HepG2 (cell line): ENCODE results near the gene SEMA3G. TPM values are rescaled to one million over a fixed set of nuclear protein-coding genes. Genes with fewer than 3 reads are reported as not detected.

ENCODE experiments used
- ATAC-seq: fragments of 200-7000 bp; cut with Tn5 transposase; 3 replicates; pipeline ENCODE4 v1.9.1; 2020; ENCODE audit warnings: mild to moderate bottlenecking, moderate library complexity
- BruUV-seq: library from RNA; stranded (reverse); fragments of 400-500 nt; replicated peaks from 2 replicates; lab custom pipeline; 2021; lab: Mats Ljungman, UMichigan
- CTCF ChIA-PET: fragments of 300-600 bp; formaldehyde crosslinking; extraction: SDS; loops from one replicate; lab custom pipeline; 2021; ENCODE audit warnings: low total read pairs, inconsistent platforms, low intra/inter-chr PET ratio; lab: Yijun Ruan, JAX
- POLR2A ChIA-PET: fragments of 350-600 bp; sonication (Branson Sonifier 250); formaldehyde crosslinking; loops from one replicate; lab custom pipeline; 2020; ENCODE audit warnings: antibody characterized with exemption, inconsistent platforms; lab: Yijun Ruan, JAX
- DNase-seq: peaks from one replicate; pipeline ENCODE4 v3.0.0-alpha.2; 2015; ENCODE audit warnings: low spot score
- FAIRE-seq: peaks from 3 replicates; lab custom pipeline; 2011; peaks lifted over from hg19 to GRCh38; lab: Jason Lieb, UNC
- H2AFZ ChIP-seq: one replicate; pipeline ENCODE4 v1.6.1; 2011; ENCODE audit warnings: low read length, inconsistent platforms
- H3K27ac ChIP-seq: fragments of 300-600 bp; 3 replicates; pipeline ENCODE4 v1.8.0; 2011; ENCODE audit warnings: mixed run types, mild to moderate bottlenecking, mixed read lengths, low read length, inconsistent platforms; ENCODE audit not compliant: insufficient read depth; ENCODE audit errors: extremely low read length
- H3K27me3 ChIP-seq, 2 experiments: fragments of 200-600 bp in 1 of 2; 2 replicates in 1 of 2; 3 replicates in 1 of 2; pipeline versions ENCODE4 v1.6.0 to v1.8.0; 2011; ENCODE audit warnings: low read length in 2 of 2, mild to moderate bottlenecking in 2 of 2, moderate library complexity in 2 of 2, inconsistent platforms in 1 of 2; ENCODE audit not compliant: insufficient read depth in 2 of 2, control insufficient read depth in 1 of 2
- H3K36me3 ChIP-seq, 2 experiments: fragments of 200-600 bp in 1 of 2; replicated peaks in 1 of 2; 2 replicates in 1 of 2; 3 replicates in 1 of 2; pipeline versions ENCODE4 v1.5.1 to v1.8.0; 2011; ENCODE audit warnings: low read length in 2 of 2, inconsistent platforms in 1 of 2; ENCODE audit not compliant: insufficient read depth in 2 of 2, control insufficient read depth in 1 of 2
- H3K4me1 ChIP-seq: 2 replicates; pipeline ENCODE4 v1.5.1; 2012; ENCODE audit warnings: low read length, inconsistent platforms; ENCODE audit not compliant: insufficient read depth
- H3K4me2 ChIP-seq: 2 replicates; pipeline ENCODE4 v1.6.0; 2011; ENCODE audit warnings: low read depth, low read length, inconsistent platforms
- H3K4me3 ChIP-seq, 3 experiments: fragments of 200-600 bp in 1 of 3; sonication (generic), shearing (Covaris generic) in 1 of 3; replicated peaks in 1 of 3; 2 replicates each; pipeline ENCODE4 v1.5.1; 2011 to 2016; ENCODE audit warnings: low read length in 3 of 3, inconsistent platforms in 2 of 3, low read depth in 2 of 3, mild to moderate bottlenecking in 2 of 3, control low read depth in 1 of 3, mixed read lengths in 1 of 3; ENCODE audit not compliant: insufficient read depth in 1 of 3
- H3K79me2 ChIP-seq: one replicate; pipeline ENCODE4 v1.6.1; 2011; ENCODE audit warnings: low read length, inconsistent platforms; ENCODE audit not compliant: insufficient read depth
- H3K9ac ChIP-seq: 2 replicates; pipeline ENCODE4 v1.6.0; 2011; ENCODE audit warnings: mild to moderate bottlenecking, low read depth, low read length, inconsistent platforms; ENCODE audit not compliant: insufficient read depth
- H3K9me3 ChIP-seq: 2 replicates; pipeline ENCODE4 v1.5.1; 2012; ENCODE audit warnings: mild to moderate bottlenecking, low read length
- H4K20me1 ChIP-seq: 2 replicates; pipeline ENCODE4 v1.6.0; 2011; ENCODE audit warnings: inconsistent platforms, mild to moderate bottlenecking, low read length, moderate library complexity; ENCODE audit not compliant: insufficient read depth
- ARNTL ChIP-seq: sonication (generic); formaldehyde crosslinking; IDR thresholded peaks from 2 replicates; pipeline ENCODE4 v1.4.0; 2020; ENCODE audit warnings: mild to moderate bottlenecking, missing genetic modification reagents
- BATF2 ChIP-seq: sonication (generic); formaldehyde crosslinking; IDR thresholded peaks from 2 replicates; pipeline ENCODE4 v1.8.0; 2022; ENCODE audit warnings: mild to moderate bottlenecking, missing genetic modification reagents, moderate library complexity
- CHD2 ChIP-seq: IDR thresholded peaks from 2 replicates; pipeline ENCODE4 v1.6.1; 2011; ENCODE audit warnings: low read depth, low read length, improper control_type of control experiment
- GATAD1 ChIP-seq: IDR thresholded peaks from 2 replicates; pipeline ENCODE4 v1.6.1; 2016; ENCODE audit warnings: missing genetic modification reagents, missing compliant biosample characterization
- KLF12 ChIP-seq: sonication (generic); formaldehyde crosslinking; IDR thresholded peaks from 2 replicates; pipeline ENCODE4 v1.4.0; 2020; ENCODE audit warnings: missing genetic modification reagents, borderline replicate concordance
- KMT2B ChIP-seq: IDR thresholded peaks from 2 replicates; pipeline ENCODE4 v1.6.1; 2016; ENCODE audit warnings: missing genetic modification reagents, missing compliant biosample characterization
- NFRKB ChIP-seq: fragments of 450-650 bp; IDR thresholded peaks from 2 replicates; pipeline ENCODE4 v1.6.1; 2017
- PHF21A ChIP-seq: sonication (generic); formaldehyde crosslinking; IDR thresholded peaks from 2 replicates; pipeline ENCODE4 v1.5.0; 2020; ENCODE audit warnings: mild to moderate bottlenecking, missing genetic modification reagents
- TBX3 ChIP-seq: fragments of 450-650 bp; IDR thresholded peaks from 2 replicates; pipeline ENCODE4 v1.6.1; 2017; ENCODE audit warnings: antibody characterized with exemption, mild to moderate bottlenecking, inconsistent platforms, borderline replicate concordance
- U2AF2 ChIP-seq: fragments of 200-400 bp; formaldehyde crosslinking; IDR thresholded peaks from 2 replicates; pipeline ENCODE4 v1.6.1; 2017; ENCODE audit warnings: low read depth, mild to moderate bottlenecking, low read length
- ZC3H4 ChIP-seq: sonication (generic); formaldehyde crosslinking; IDR thresholded peaks from 2 replicates; pipeline ENCODE4 v1.4.0; 2020; ENCODE audit warnings: missing genetic modification reagents, borderline replicate concordance
- ZFAT ChIP-seq: sonication (generic); formaldehyde crosslinking; conservative IDR thresholded peaks from 2 replicates; pipeline ENCODE4 v1.8.1; 2023; ENCODE audit warnings: missing genetic modification reagents, inconsistent platforms
- ZNF142 ChIP-seq: sonication (generic); formaldehyde crosslinking; IDR thresholded peaks from 2 replicates; pipeline ENCODE4 v1.4.0; 2020; ENCODE audit warnings: missing genetic modification reagents
- ZNF260 ChIP-seq: sonication (generic); formaldehyde crosslinking; IDR thresholded peaks from 2 replicates; pipeline ENCODE4 v1.4.0; 2020; ENCODE audit warnings: missing genetic modification reagents, low read depth, mild to moderate bottlenecking, borderline replicate concordance
- ZNF33B ChIP-seq: sonication (generic); formaldehyde crosslinking; IDR thresholded peaks from 2 replicates; pipeline ENCODE4 v1.5.1; 2020; ENCODE audit warnings: mild to moderate bottlenecking, missing genetic modification reagents
- ZNF496 ChIP-seq: sonication (generic); formaldehyde crosslinking; IDR thresholded peaks from 2 replicates; pipeline ENCODE4 v1.8.1; 2023; ENCODE audit warnings: mild to moderate bottlenecking, moderate library complexity, missing genetic modification reagents; ENCODE audit not compliant: insufficient replicate concordance
- ZNF75D ChIP-seq: sonication (generic); formaldehyde crosslinking; IDR thresholded peaks from 2 replicates; pipeline ENCODE4 v1.8.1; 2023; ENCODE audit warnings: missing genetic modification reagents, mild to moderate bottlenecking, borderline replicate concordance
- WGBS: methylation state at CpG from one replicate; pipeline ENCODE4 v1.1.6; 2017; ENCODE audit warnings: low lambda C conversion rate; 5-methylcytosine and 5-hydroxymethylcytosine counted together
- in situ Hi-C: cut with HindIII; loops from 2 replicates; pipeline ENCODE4 v1.10.0; 2017; ENCODE audit warnings: low pct_unique_long_range_greater_than_20kb; ENCODE audit not compliant: extremely low pct_ligation_motif_present
- intact Hi-C: fragments of 100-400 bp; cut with micrococcal nuclease; formaldehyde crosslinking; loops from one replicate; pipeline ENCODE4 v1.10.0; 2022; ENCODE audit not compliant: unreplicated experiment
- polyA plus RNA-seq, 8 experiments: library from polyadenylated mRNA; depleted of rRNA in 3 of 8; stranded (reverse) in 7 of 8; unstranded in 1 of 8; fragments of >200 nt; fragmentation: Illumina TruSeq in 4 of 8; extraction: Trizol in 4 of 8; gene quantifications; 2 replicates each; pipeline versions ENCODE4 v1.2.1 to v1.2.3, GENCODE V29; 2011 to 2016; ENCODE audit warnings: low read depth in 4 of 8, missing spikeins in 1 of 8, mixed read lengths in 1 of 8; ENCODE audit not compliant: insufficient read depth in 1 of 8
- total RNA-seq, 5 experiments: library from RNA; depleted of rRNA; stranded (reverse); fragments of >200 nt; fragmentation: Illumina TruSeq; extraction: Trizol; gene quantifications; 2 replicates each; pipeline ENCODE4 v1.2.3, GENCODE V29; 2016; ENCODE audit warnings: low read depth in 1 of 5

The SEMA3G gene
- total and polyA plus RNA-seq, 2 of the 13 experiments (the other 11 are each of a cell fraction or from before 2014, with no cell fraction given) = 6.1 to 8.3 TPM

GRCh38 chr3:52479037-52479876 lies 34.4 kb upstream of the SEMA3G start (continued):
- TF ChIP-seq ZNF33B (no peak), PHF21A (CRISPR knock-in tag) (no peak), ZNF75D (CRISPR knock-in tag) (no peak), KLF12 (no peak), U2AF2 (no peak), KMT2B (CRISPR knock-in tag) (no peak), GATAD1 (no peak), ZNF496 (CRISPR knock-in tag) (no peak), NFRKB (no peak), BATF2 (CRISPR knock-in tag) (no peak)

- CTCF ChIA-PET = no interaction called here
- Histone ChIP-seq H3K9me3 (no peaks in the 10 kb centered on the region), H2AFZ (no peak overlapping the region), H3K79me2 (no peaks in the 10 kb centered on the region), H3K27ac (no peak overlapping the region), H3K27me3 (no peaks in the 10 kb centered on the region), H3K36me3 (peaks cover 47 to 85% of the 10 kb centered on the region in 2 experiments), H4K20me1 (no peaks in the 10 kb centered on the region), H3K9ac (no peak overlapping the region), H3K4me2 (no peak overlapping the region), H3K4me1 (no peaks in the 10 kb centered on the region), H3K4me3 (no peak overlapping the region)
- FAIRE-seq = no peak
- 98% methylated on average over 6 of the region's 6 CpGs for WGBS
- intact Hi-C loops (no loop called here), in situ Hi-C loops (no loop called here)
- POLR2A ChIA-PET = no interaction called here
- no peak for ATAC-seq
- BruUV-seq = no TSS peak
- DNase-seq = no peak
- TF ChIP-seq ZNF260 (CRISPR knock-in tag) = no peak
- TF ChIP-seq ZFAT (CRISPR knock-in tag) = no peak
- TF ChIP-seq TBX3 = no peak
- no peak for TF ChIP-seq ZNF142
- no peak for TF ChIP-seq ZC3H4 (CRISPR knock-in tag)
- no peak for TF ChIP-seq CHD2
- no peak for TF ChIP-seq ARNTL (CRISPR knock-in tag)
These were observed 32.8 kb upstream of the SEMA3G start for GRCh38 chr3:52477796-52478095.
